Fibroblast of skin of abdomen (primary cell): ENCODE measurements around the gene BSCL2.
"Not testable (repeated sequence)": the region's sequence is repeated elsewhere in the genome, so short reads cannot be mapped to it uniquely, and the experiment has no call there.

ENCODE experiments used
- DNase-seq: peaks from one replicate; pipeline ENCODE4 v3.0.0-alpha.2; 2013

Gene BSCL2

GRCh38 chr11:62716816-62717215 is 9.6 kb upstream of the BSCL2 start:
- DNase-seq, result no peak

- DNase-seq, result no peak
Measured at GRCh38 chr11:62716206-62716605, 9.0 kb upstream of the BSCL2 start.

DNA sequence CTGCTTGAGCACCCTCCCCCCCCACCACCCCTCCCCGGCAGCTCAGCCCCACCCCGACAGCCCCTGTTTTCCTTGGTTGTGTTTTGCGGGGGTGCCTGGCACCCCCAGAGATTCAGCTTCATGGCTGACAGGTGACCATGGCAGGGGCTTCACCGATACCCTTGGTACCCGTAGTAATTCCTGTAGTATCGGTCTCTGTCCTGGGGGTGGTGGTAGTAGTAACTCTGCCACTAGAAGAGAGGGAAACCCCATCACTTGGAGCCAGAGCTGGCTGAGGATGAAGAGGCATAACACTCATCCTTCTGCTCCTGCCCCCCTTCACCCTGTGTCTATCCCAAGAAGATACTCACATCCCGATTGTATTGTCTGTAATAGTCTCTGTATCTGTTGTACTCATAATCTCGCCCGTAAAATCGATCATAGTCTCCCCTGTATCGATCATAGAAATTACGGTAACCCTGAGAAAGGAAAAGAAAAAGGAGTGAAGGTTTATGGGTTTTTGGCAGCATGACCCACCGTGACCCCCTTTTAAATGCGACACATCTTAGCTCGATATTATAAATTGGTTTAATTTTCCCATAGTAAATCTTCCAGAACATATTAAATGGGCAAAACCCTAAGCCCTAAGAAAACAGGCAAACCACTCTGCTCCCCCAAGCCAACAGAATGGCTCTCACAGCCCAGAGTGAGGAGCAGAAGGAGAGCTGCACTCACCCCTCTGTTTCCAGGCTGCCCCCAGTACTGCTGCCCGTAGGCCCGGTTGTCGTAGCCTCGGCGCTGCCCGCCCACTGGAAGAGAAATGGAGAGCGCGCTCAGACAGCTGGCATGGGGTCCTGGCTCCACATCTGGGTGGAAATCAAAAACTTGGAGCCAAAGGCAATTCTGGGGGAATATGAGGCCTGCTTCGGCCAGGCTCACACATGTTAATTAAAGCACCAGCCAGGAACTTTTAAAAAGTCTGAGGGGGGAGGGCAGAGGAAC is 8.2 kb upstream of the BSCL2 start:
- DNase-seq, result no peak

- no peak for DNase-seq
Measured at GRCh38 chr11:62713343-62713742, 6.1 kb upstream of the BSCL2 start.

DNA sequence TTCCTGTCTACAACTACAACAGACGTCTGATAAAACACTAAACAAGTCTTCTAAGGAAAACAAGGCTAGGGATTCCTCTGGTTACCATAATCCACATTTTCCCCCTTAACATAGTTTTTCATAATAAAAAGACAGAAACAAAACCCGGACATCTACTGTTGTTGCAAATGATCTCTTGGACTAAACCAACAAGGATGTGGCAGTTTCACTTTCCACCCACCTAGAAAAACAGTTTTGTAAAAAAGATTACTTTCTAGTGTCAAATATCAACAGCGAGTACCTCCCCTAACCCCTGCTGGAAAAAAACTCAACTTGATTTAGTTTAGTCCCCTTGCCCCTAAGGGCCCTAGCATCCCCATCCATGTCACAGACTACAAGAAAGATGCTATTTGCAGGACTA is 5.6 kb upstream of the BSCL2 start:
- DNase-seq, result no peak

GRCh38 chr11:62712276-62712812 is 5.1 kb upstream of the BSCL2 start:
- no peak for DNase-seq

GRCh38 chr11:62710001-62710345 is 2.7 kb upstream of the BSCL2 start:
- DNase-seq, result no peak

- peak; percentile 98 for DNase-seq
Measured at GRCh38 chr11:62709247-62710000, 2.2 kb upstream of the BSCL2 start.

GRCh38 chr11:62708793-62709192 is 1.6 kb upstream of the BSCL2 start:
- no peak for DNase-seq

- DNase-seq, result no peak
Measured at GRCh38 chr11:62708392-62708791, 1.2 kb upstream of the BSCL2 start.

DNA sequence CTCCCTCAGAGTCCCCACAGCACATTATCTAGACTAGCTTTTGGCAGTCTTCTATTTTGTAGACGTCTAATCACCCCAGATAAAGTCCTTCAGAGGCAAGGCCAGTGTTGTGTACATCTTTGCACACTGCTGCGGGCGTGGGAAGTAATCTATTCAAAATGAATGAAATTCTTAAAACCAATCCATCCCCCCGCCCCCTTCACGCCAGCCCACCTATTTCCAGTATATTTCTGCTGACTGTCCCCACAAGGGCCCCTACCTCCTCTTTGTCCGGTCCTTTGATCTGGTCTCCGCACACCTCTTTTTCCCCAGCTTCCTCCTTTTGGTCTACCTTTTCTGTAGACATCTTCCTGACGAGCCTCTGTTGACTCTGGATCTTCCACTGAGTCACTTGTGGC is 375 bp downstream of the BSCL2 start:
- no peak for DNase-seq

- DNase-seq, result peak; percentile 93
Measured at GRCh38 chr11:62705880-62706849, 1.1 kb downstream of the BSCL2 start.

DNA sequence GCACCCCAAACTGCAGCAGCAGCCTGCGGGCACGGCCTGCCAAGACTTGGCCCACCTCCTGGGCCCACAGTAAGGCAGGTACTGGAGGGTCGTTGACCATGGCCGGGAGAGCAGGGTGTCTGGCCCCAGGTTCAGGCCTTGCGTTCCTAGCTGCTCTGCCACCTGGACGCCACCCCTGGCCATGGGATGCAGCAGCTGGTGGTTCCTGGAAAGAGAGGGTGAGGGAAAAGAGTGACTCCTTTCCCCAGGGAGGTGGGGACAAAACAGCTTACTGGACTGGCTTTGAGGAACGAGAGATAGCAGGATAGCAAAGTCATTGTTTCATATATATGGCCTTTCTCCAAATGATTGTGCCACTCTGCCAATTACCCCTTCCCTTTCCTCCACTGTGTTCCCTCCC is 1.8 kb downstream of the BSCL2 start:
- DNase-seq, result no peak

DNA sequence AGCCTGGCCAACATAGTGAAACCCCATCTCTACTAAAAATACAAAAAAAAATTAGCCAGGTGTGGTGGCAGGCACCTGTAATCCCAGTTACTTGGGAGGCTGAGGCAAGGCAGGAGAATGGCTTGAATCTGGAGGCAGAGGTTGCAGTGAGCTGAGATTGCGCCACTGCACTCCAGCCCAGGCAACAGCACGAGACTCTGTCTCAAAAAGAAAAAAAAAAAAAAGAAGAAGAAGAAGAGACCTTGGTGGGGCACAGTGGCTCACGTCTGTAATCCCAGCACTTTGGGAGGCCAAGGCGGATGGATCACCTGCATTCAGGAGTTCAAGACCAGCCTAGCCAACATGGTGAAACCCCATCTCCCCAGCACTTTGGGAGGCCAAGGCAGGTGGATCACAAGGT is 3.3 kb downstream of the BSCL2 start:
- DNase-seq, result not testable (repeated sequence)

GRCh38 chr11:62702246-62702645 is 5.0 kb downstream of the BSCL2 start:
- DNase-seq, result no peak

DNA sequence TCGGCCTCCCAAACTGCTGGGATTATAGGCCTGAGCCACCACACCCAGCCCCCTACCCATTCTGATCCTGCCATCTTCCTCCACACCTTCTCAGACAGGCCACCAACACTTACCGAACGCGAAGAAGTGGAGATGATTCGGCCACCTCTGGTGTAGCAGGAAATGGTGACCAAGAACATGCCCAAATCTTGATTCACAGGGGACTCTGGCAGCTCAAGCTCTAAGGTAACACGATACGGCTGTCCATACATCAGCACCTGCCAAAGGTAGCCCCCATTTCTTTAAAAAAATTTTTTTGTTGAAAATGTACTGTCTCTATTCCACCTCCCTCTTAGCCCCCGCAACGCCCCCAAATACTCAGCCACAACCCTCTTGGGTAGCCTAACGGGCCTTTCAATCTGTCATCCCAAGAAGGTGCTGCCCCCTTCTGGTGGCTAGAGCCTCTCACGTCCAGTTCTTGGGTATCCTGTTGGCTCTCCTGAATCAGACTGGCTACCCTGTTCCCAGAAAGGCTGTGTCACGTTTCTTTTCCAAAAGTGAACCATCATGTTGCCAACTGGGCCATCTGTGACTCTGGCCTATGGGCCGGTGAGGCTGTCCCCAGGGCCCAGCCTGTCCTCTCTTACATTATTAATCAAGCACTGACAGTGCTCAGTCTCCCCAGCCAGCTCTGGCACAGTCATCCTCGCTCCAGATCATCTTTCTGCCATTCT is 12.6 kb downstream of the BSCL2 start:
- peak; percentile 71 for DNase-seq

DNA sequence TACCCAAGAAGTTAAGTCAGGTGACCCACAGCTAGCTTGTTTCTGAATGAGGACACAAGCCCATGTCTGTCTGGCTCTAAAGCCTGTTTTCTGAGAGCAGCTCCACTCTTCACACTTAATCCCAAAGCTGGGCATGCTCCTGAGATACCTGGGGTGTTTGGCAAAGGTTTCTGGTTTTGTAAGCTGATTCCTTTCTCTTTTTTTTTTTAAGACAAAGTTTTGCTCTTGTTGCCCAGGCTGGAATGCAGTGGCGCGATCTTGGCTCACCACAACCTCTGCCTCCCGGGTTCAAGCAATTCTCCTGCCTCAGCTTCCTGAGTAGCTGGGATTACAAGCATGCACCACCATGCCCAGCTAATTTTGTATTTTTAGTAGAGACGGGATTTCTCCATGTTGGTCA is 13.6 kb downstream of the BSCL2 start:
- not testable (repeated sequence) for DNase-seq

DNA sequence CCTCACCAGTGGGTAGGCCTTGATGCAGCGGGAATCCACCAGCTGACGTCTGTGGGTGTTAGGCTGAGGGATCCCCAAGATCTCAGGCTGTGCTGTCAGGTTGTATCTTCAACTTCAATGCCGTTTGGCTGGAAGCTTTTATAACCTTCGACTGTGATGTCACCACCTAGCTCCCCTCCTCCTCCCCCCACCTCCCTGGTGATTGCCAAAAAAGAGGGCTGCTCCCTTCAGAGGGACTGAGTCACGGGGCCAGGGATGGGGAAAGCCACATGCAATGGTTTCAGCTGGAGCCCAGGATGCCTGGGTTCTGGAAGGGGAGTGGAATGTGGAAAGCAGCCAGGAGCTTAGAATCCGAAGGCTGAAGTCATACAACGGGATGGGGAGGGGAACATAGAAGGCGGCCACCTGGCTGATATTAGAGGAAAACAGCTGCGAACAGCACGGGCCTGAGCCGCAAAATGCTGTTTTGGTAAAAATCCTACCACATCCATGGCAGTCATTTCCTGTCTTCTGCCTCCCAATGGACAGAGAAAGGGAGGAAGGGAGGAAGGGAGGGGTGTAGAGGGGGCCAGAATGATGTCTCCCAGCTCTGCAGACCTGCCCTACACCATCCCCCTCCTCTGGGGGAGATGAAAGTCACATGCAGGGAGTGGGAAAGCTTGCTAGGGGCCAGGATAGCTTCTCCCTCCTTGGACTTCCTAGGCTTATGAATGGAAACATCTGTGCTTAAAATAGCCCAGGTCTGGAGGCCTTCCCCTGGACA is 17.6 kb downstream of the BSCL2 start, which contains the start of gene LRRN4CL:
Gene LRRN4CL, minus strand, starts transcription at position 110 of the 763 bp plus-strand sequence. CDS start 1,022 bp downstream, outside the sequence.
- DNase-seq, result peak; percentile 97

DNA sequence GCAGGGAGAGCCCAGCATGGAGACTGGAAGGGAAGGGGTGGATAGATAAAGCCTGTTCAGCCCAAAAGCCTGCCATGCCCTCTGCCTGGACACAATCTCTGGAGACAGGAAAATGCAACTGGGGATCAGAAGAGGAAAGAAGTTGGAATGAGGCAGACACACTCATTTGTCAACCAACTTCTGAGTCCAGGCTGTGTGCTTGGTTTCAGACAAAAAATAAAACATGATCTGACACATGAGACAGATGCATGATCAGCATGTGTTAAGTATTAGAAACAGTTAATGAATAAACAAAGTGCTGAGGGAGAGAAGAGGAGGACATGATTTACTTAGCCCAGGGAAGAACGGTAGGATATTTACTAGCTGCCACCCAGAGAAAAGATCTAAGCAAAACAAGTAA is 18.7 kb downstream of the BSCL2 start:
- no peak for DNase-seq

DNA sequence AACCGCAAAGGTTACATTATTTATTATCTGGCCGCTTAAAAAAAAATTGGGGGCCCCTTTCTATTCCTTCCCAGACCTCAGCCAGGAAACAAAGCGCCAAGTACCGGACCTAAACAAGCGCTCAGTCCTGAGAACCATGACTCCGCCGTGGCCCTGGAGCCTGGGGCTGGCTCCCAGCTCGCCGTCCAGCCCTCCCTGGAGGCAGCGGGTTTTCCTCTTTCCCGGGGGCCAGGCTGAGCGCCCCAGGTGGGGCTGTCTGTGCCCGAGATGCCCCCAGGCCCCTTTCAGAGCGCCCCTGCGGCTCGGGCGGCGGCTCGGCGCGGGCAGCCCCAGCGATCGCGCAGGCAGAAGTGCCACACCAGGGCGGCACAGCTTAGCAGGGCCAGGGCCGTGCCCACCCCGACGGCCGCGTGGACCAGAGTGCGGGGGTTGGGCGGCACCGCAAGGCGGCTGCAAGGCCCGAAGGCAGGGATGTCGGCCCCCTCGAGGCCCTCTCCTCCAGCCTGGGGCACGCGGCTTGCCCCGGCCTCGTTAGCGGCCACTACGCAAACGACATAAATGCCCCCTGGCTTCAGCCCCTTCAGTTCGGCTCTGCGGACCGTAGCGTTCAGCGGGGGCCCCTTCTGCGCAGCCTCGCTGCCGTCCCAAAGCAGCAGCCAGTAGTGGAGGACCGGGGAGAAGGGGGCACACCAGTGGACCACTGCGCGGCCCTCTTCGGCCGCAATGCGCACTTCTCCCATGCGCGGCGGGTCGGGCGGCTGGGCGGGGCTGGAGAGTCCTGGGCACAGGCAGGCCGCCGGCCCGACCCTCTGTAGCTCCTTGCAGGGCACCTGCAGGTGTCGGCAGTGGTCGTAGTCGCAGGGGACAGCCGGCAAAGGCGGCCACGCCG is 19.5 kb downstream of the BSCL2 start:
- DNase-seq, result no peak
